Trophoblast cell (in vitro differentiated cells and primary cell): ENCODE data around the gene FAM32A.

ENCODE experiments used
- DNase-seq, 2 donors: peaks; one replicate each; pipeline ENCODE4 v3.0.0-alpha.2; 2016
- H2AFZ ChIP-seq: 2 replicates; pipeline ENCODE4 v1.6.1; 2013; ENCODE audit warnings: low read length, moderate library complexity, mild to moderate bottlenecking; ENCODE audit not compliant: insufficient read depth, poor library complexity
- H2AK5ac ChIP-seq: 2 replicates; pipeline ENCODE4 v1.6.1; 2013; ENCODE audit warnings: mild to moderate bottlenecking, low read length
- H2BK120ac ChIP-seq: 2 replicates; pipeline ENCODE4 v1.6.1; 2013; ENCODE audit warnings: low read length, mild to moderate bottlenecking, moderate library complexity; ENCODE audit not compliant: insufficient read depth, poor library complexity
- H2BK12ac ChIP-seq: 2 replicates; pipeline ENCODE4 v1.6.1; 2013; ENCODE audit warnings: mild to moderate bottlenecking, low read length, moderate library complexity
- H2BK5ac ChIP-seq: 2 replicates; pipeline ENCODE4 v1.6.1; 2013; ENCODE audit warnings: low read length, low read depth, moderate library complexity, mild to moderate bottlenecking; ENCODE audit not compliant: poor library complexity
- H3K14ac ChIP-seq: 2 replicates; pipeline ENCODE4 v1.6.1; 2013; ENCODE audit warnings: mild to moderate bottlenecking, low read length
- H3K18ac ChIP-seq: 2 replicates; pipeline ENCODE4 v1.6.1; 2013; ENCODE audit warnings: mild to moderate bottlenecking, low read length
- H3K23ac ChIP-seq: 2 replicates; pipeline ENCODE4 v1.6.1; 2013; ENCODE audit warnings: low read length
- H3K27ac ChIP-seq: 2 replicates; pipeline ENCODE4 v1.5.1; 2013; ENCODE audit warnings: low read depth, mild to moderate bottlenecking, inconsistent platforms, low read length, moderate library complexity
- H3K27me3 ChIP-seq: 2 replicates; pipeline ENCODE4 v1.6.1; 2013; ENCODE audit warnings: inconsistent platforms, mild to moderate bottlenecking, low read length, moderate library complexity; ENCODE audit not compliant: insufficient read depth
- H3K36me3 ChIP-seq, 2 experiments: 1 replicate in 1 of 2; 2 replicates in 1 of 2; pipeline ENCODE4 v1.6.1; 2013; ENCODE audit warnings: low read length in 2 of 2, mild to moderate bottlenecking in 2 of 2, moderate library complexity in 1 of 2; ENCODE audit not compliant: insufficient read depth in 2 of 2, control insufficient read depth in 1 of 2
- H3K4ac ChIP-seq: 2 replicates; pipeline ENCODE4 v1.6.1; 2013; ENCODE audit warnings: low read depth, mild to moderate bottlenecking, low read length, moderate library complexity
- H3K4me1 ChIP-seq, 2 experiments: 1 replicate in 1 of 2; 2 replicates in 1 of 2; pipeline ENCODE4 v1.6.1; 2013; ENCODE audit warnings: low read length in 2 of 2, mild to moderate bottlenecking in 2 of 2, moderate library complexity in 1 of 2; ENCODE audit not compliant: insufficient read depth in 2 of 2, control insufficient read depth in 1 of 2
- H3K4me2 ChIP-seq: 2 replicates; pipeline ENCODE4 v1.6.1; 2013; ENCODE audit warnings: inconsistent platforms, mild to moderate bottlenecking, low read length, moderate library complexity
- H3K4me3 ChIP-seq: 2 replicates; pipeline ENCODE4 v1.5.1; 2013; ENCODE audit warnings: mild to moderate bottlenecking, low read depth, low read length, inconsistent platforms
- H3K79me1 ChIP-seq: one replicate; pipeline ENCODE4 v1.6.1; 2013; ENCODE audit warnings: low read length
- H3K79me2 ChIP-seq: 2 replicates; pipeline ENCODE4 v1.6.1; 2013; ENCODE audit warnings: low read length, mild to moderate bottlenecking; ENCODE audit not compliant: control insufficient read depth, insufficient read depth, poor library complexity
- H3K9ac ChIP-seq: 2 replicates; pipeline ENCODE4 v1.6.1; 2013; ENCODE audit warnings: mild to moderate bottlenecking, low read length
- H3K9me3 ChIP-seq: 2 replicates; pipeline ENCODE4 v1.6.1; 2013; ENCODE audit warnings: low read depth, mild to moderate bottlenecking, control low read depth, inconsistent platforms, low read length; ENCODE audit not compliant: insufficient read depth
- H4K12ac ChIP-seq: 2 replicates; pipeline ENCODE4 v1.6.1; 2013; ENCODE audit warnings: low read depth, mild to moderate bottlenecking, low read length, moderate library complexity
- H4K8ac ChIP-seq: 2 replicates; pipeline ENCODE4 v1.6.1; 2013; ENCODE audit warnings: low read depth, mild to moderate bottlenecking, low read length, moderate library complexity
- H4K91ac ChIP-seq: one replicate; pipeline ENCODE4 v1.6.1; 2013; ENCODE audit warnings: low read depth, mild to moderate bottlenecking, low read length, moderate library complexity
- WGBS: extraction: QIAGEN DNeasy Blood & Tissue Kit; methylation state at CpG from one replicate; pipeline ENCODE4 v1.1.7; 2013; ENCODE audit warnings: missing lambda C conversion rate; ENCODE audit not compliant: insufficient read length, insufficient coverage; ENCODE audit errors: extremely low coverage; 5-methylcytosine and 5-hydroxymethylcytosine counted together

The FAM32A gene

GRCh38 chr19:16141043-16141442, 44.2 kb upstream of the FAM32A start:
- H4K8ac ChIP-seq: no peak overlapping the region
- H3K27me3 ChIP-seq: no peaks in the 10 kb centered on the region
- no CpG with 5 or more reads among the region's 4 CpGs for WGBS
- H3K79me1 ChIP-seq: no peaks in the 10 kb centered on the region
- H2AFZ ChIP-seq: no peak overlapping the region
- no peak overlapping the region for H3K9ac ChIP-seq
- H2AK5ac ChIP-seq: no peak overlapping the region
- no peak overlapping the region for H2BK120ac ChIP-seq
- no peak overlapping the region for H3K4me2 ChIP-seq
- peaks cover 4 to 7% of the 10 kb centered on the region in 2 experiments for H3K4me1 ChIP-seq
- H3K4ac ChIP-seq: no peak overlapping the region
- DNase-seq: no peak
- H3K14ac ChIP-seq: no peak overlapping the region
- H2BK12ac ChIP-seq: no peak overlapping the region
- H3K27ac ChIP-seq: no peak overlapping the region
- H3K79me2 ChIP-seq: no peaks in the 10 kb centered on the region
- no peak overlapping the region for H3K18ac ChIP-seq
- no peaks in the 10 kb centered on the region for H3K36me3 ChIP-seq
- H4K91ac ChIP-seq: no peak overlapping the region
- H2BK5ac ChIP-seq: no peak overlapping the region
- H3K23ac ChIP-seq: no peak overlapping the region
- H3K9me3 ChIP-seq: no peaks in the 10 kb centered on the region
- no peak overlapping the region for H4K12ac ChIP-seq
- H3K4me3 ChIP-seq: no peak overlapping the region

DNA sequence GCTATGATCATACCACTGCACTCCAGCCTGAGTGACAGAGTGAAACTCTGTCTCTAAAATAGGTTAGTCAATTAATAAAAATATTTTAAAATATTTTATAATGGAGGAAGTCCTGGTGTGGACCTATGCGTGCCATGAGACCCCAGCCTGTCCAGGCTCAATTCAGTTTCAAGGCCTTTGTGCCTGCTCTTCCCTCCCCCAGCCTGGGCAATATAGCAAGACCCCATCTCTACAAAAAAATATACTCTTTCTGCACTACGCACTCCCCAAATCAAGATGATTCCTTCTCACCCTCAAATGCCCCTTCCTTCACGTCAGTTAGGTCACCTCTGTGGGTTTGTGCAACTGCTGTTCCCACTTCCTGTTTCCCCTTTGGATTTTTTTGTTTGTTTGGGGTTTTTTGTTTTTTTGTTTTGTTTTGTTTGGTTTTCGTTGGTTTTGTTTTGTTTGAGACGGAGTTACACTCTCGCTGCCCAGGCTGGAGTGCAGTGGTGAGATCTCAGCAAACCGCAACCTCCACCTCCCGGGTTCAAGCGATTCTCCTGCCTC, 43.1 kb upstream of the FAM32A start:
- Histone ChIP-seq H3K27ac (no peak overlapping the region), H4K91ac (no peak overlapping the region), H2BK12ac (no peak overlapping the region), H3K27me3 (no peaks in the 10 kb centered on the region), H2AK5ac (no peak overlapping the region), H3K79me1 (no peaks in the 10 kb centered on the region), H3K18ac (no peak overlapping the region), H2AFZ (no peak overlapping the region), H3K23ac (no peak overlapping the region), H4K8ac (no peak overlapping the region), H3K14ac (no peak overlapping the region), H3K9ac (no peak overlapping the region), H3K79me2 (no peaks in the 10 kb centered on the region), H3K4ac (no peak overlapping the region), H2BK120ac (no peak overlapping the region), H3K4me3 (no peak overlapping the region), H3K4me2 (no peak overlapping the region), H2BK5ac (no peak overlapping the region), H4K12ac (no peak overlapping the region), H3K9me3 (no peaks in the 10 kb centered on the region), H3K4me1 (peaks cover 4 to 7% of the 10 kb centered on the region in 2 experiments), H3K36me3 (no peaks in the 10 kb centered on the region)
- 100% methylated on average over 2 of the region's 9 CpGs for WGBS
- no peak for DNase-seq

DNA sequence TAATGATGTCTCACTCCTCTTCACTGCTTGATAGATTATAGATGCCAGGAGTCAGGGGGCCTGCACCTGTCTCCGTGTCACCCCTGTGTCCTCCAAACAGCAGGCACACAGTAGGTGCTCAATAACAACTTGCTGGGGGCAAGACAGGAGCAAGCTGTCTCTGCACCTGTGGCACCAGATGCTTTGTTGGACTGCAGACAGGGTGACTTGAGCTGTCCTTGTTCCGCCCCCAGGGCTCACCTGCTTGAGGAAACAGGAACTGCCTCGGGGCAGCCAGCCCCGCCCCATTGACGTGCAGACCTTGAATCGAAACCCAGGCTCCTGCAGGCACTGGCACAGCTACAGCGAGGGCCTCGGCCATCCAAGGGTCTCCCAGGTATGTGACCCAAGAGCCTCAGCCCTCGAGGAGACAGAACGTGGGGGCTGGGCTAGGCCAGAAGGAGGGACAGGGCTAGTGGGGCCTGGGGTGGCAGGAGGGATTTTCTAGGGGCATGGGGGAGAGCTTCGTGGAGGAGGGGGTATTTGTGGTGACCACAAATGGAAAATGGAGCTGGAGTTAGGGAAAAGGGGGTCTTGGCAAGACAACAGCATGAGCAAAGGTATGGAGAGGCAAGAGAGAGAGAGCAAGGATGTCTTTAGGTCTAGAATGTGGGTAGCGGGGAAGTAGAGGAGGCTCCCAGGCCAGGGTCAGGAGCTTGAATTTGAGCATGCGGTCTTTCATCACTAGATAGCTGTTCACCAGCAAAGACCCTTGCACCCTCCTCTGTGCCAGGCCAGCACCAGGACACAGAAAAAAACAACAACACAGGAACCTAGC, 41.6 kb upstream of the FAM32A start, which contains the start of gene HSH2D:
HSH2D (plus strand) TSS at position 287 of the 817 bp plus-strand sequence. CDS start 5,066 bp downstream, outside the sequence.
- Histone ChIP-seq H4K8ac (no peak within 1 kb of the TSS), H4K12ac (no peak within 1 kb of the TSS), H3K27ac (no peak within 1 kb of the TSS), H4K91ac (no peak within 1 kb of the TSS), H3K23ac (no peak within 1 kb of the TSS), H3K79me1 (no peaks in the 10 kb centered on the region), H2BK120ac (no peak within 1 kb of the TSS), H3K4me3 (no peak within 1 kb of the TSS), H3K4ac (no peak within 1 kb of the TSS), H3K4me2 (no peak within 1 kb of the TSS), H3K9me3 (no peaks in the 10 kb centered on the region), H3K14ac (no peak within 1 kb of the TSS), H2AK5ac (no peak within 1 kb of the TSS), H2BK5ac (no peak within 1 kb of the TSS), H3K36me3 (no peaks in the 10 kb centered on the region), H3K9ac (no peak within 1 kb of the TSS), H3K79me2 (no peaks in the 10 kb centered on the region), H2BK12ac (no peak within 1 kb of the TSS), H3K27me3 (no peaks in the 10 kb centered on the region), H3K18ac (no peak within 1 kb of the TSS), H2AFZ (no peak within 1 kb of the TSS), H3K4me1 (peaks cover 4 to 7% of the 10 kb centered on the region in 2 experiments)
- WGBS: no CpG with 5 or more reads among the region's 13 CpGs
- peak; percentile 79 to 89 for DNase-seq

DNA sequence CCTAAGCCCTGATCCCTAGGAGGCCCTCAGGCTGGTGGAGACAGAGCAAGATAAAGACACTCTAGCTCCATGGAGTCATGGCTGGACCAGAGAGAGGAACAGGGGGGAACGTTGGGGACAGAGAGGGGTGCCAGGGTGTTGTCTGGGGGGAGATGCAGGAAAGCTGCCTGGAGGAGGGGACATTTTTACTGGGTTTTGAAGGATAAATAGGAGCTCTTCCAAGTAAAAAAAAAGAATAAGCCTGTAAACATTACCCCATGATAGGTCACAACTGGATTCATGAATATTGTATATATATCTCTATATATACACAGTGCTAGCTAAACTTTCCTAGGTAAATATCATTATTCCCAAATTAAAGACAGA, 41.0 kb upstream of the FAM32A start:
- Histone ChIP-seq H2BK120ac (no peak overlapping the region), H3K18ac (no peak overlapping the region), H3K79me2 (no peaks in the 10 kb centered on the region), H2AFZ (no peak overlapping the region), H3K4me2 (no peak overlapping the region), H3K23ac (no peak overlapping the region), H4K8ac (no peak overlapping the region), H2AK5ac (no peak overlapping the region), H2BK12ac (no peak overlapping the region), H2BK5ac (no peak overlapping the region), H3K27me3 (no peaks in the 10 kb centered on the region), H3K9ac (no peak overlapping the region), H4K12ac (no peak overlapping the region), H3K36me3 (no peaks in the 10 kb centered on the region), H3K4ac (no peak overlapping the region), H3K27ac (no peak overlapping the region), H3K4me3 (no peak overlapping the region), H4K91ac (no peak overlapping the region), H3K79me1 (no peaks in the 10 kb centered on the region), H3K4me1 (peaks cover 4 to 7% of the 10 kb centered on the region in 2 experiments), H3K9me3 (no peaks in the 10 kb centered on the region), H3K14ac (no peak overlapping the region)
- DNase-seq: no peak
- WGBS: no CpG with 5 or more reads among the region's 1 CpG
